Kidney (tissue), 14 donors: Measurements from ENCODE around the gene MAU2. TPM values are rescaled to one million over a fixed set of nuclear protein-coding genes. Genes with fewer than 3 reads are reported as not detected.
A peak's percentile ranks its signal among the peaks of the same experiment; 100 is the strongest.

Experiments
- DNase-seq, 5 donors: peaks; one replicate each; pipeline ENCODE4 v3.0.0-alpha.2; 2013 to 2020
- FAIRE-seq: peaks from 2 replicates; lab custom pipeline; 2012; peaks lifted over from hg19 to GRCh38; lab: Jason Lieb, UNC
- H3K27ac ChIP-seq, 2 donors: one replicate each; pipeline ENCODE4 v1.7.0; 2013; ENCODE audit warnings: low read depth in 2 of 2, low read length in 2 of 2, inconsistent platforms in 1 of 2
- H3K27me3 ChIP-seq: one replicate; pipeline ENCODE4 v1.7.1; 2013; ENCODE audit warnings: low read length, inconsistent platforms; ENCODE audit not compliant: control insufficient read depth, insufficient read depth
- H3K36me3 ChIP-seq, 3 donors: one replicate each; pipeline versions ENCODE4 v1.7.0 to v1.7.1; 2013; ENCODE audit warnings: low read length in 3 of 3, control low read depth in 1 of 3, inconsistent platforms in 1 of 3; ENCODE audit not compliant: insufficient read depth in 3 of 3, control insufficient read depth in 2 of 3
- H3K4me1 ChIP-seq, 3 donors: one replicate each; pipeline versions ENCODE4 v1.7.0 to v1.7.1; 2013; ENCODE audit warnings: low read length in 3 of 3, inconsistent platforms in 1 of 3, low read depth in 1 of 3; ENCODE audit not compliant: control insufficient read depth in 2 of 3, insufficient read depth in 2 of 3
- H3K4me3 ChIP-seq, 3 donors: one replicate each; pipeline versions ENCODE4 v1.7.0 to v1.8.1; 2013; ENCODE audit warnings: low read length in 3 of 3, control low read depth in 1 of 3, inconsistent platforms in 1 of 3
- H3K9ac ChIP-seq, 3 donors: one replicate each; pipeline versions ENCODE4 v1.7.0 to v1.7.1; 2013; ENCODE audit warnings: low read length in 3 of 3, control low read depth in 1 of 3, inconsistent platforms in 1 of 3
- H3K9me3 ChIP-seq, 3 donors: one replicate each; pipeline versions ENCODE4 v1.7.0 to v1.7.1; 2013; ENCODE audit warnings: low read length in 3 of 3, control low read depth in 1 of 3, inconsistent platforms in 1 of 3; ENCODE audit not compliant: control insufficient read depth in 2 of 3, insufficient read depth in 1 of 3
- CTCF ChIP-seq: IDR thresholded peaks from 3 replicates; pipeline ENCODE4 v1.5.1; 2012; ENCODE audit warnings: mild to moderate bottlenecking, moderate library complexity, borderline replicate concordance; ENCODE audit not compliant: insufficient read depth; ENCODE audit errors: extremely low read depth
- intact Hi-C: fragments of 100-400 bp; cut with DNase I; formaldehyde crosslinking; loops from one replicate; pipeline ENCODE4 v1.11.1; 2022
- polyA plus RNA-seq: library from polyadenylated mRNA; stranded (reverse); fragments of 350-450 nt; fragmentation: Illumina TruSeq; extraction: RNeasy Lipid Tissue Mini Kit (QIAGEN cat#74804); gene quantifications from one replicate; pipeline ENCODE4 v1.2.3, GENCODE V29; 2014; ENCODE audit warnings: low read depth, low replicate concordance; ENCODE audit not compliant: insufficient read depth
- total RNA-seq: library from RNA; stranded (reverse); fragmentation: NEBNext Ultra II Directional; extraction: Animal tissue kit (Norgen Biotek cat#: 25700); gene quantifications from one replicate; pipeline ENCODE4 v1.2.1, GENCODE V29; 2021
- donor health status: control.
- donor health status: control.
- donor health status: control.
- donor health status: control.
- donor health status: control.
- donor health status: DM: yes; HTN: yes; CAD: no.
- donor health status: Normal renal cell carcinoma (clear cell type).

The MAU2 gene
- total and polyA plus RNA-seq, 2 donors from 2014 or later = 12.3 to 69.8 TPM

GRCh38 chr19:19305696-19306095 lies 14.9 kb upstream of the MAU2 start:
- Histone ChIP-seq H3K9me3 (no peaks in the 10 kb centered on the region), H3K9ac (no peak overlapping the region), H3K36me3 (peaks cover 2 to 53% (median 31%) of the 10 kb centered on the region in 3 donors), H3K4me3 (no peak overlapping the region), H3K27me3 (no peaks in the 10 kb centered on the region), H3K27ac (no peak overlapping the region), H3K4me1 (no peaks in the 10 kb centered on the region)
- intact Hi-C loops = no loop called here
- peak in 3 of 5 donors; percentile 14 to 68 (median 37) for DNase-seq
- TF ChIP-seq CTCF = no peak
- no peak for FAIRE-seq

- Histone ChIP-seq H3K4me1 (no peaks in the 10 kb centered on the region), H3K9me3 (no peaks in the 10 kb centered on the region), H3K9ac (no peak overlapping the region), H3K27me3 (no peaks in the 10 kb centered on the region), H3K36me3 (peaks cover 2 to 53% (median 31%) of the 10 kb centered on the region in 3 donors), H3K27ac (no peak overlapping the region), H3K4me3 (no peak overlapping the region)
- intact Hi-C loops = no loop called here
- no peak for FAIRE-seq
- no peak for DNase-seq
- no peak for TF ChIP-seq CTCF
Observed at GRCh38 chr19:19306191-19306590, 14.4 kb upstream of the MAU2 start.

GRCh38 chr19:19308373-19308772 lies 12.3 kb upstream of the MAU2 start:
- H3K4me1 ChIP-seq = no peaks in the 10 kb centered on the region
- H3K27ac ChIP-seq = no peak overlapping the region
- H3K9me3 ChIP-seq = no peaks in the 10 kb centered on the region
- intact Hi-C loops = no loop called here
- H3K4me3 ChIP-seq = no peak overlapping the region
- no peak for TF ChIP-seq CTCF
- H3K9ac ChIP-seq = no peak overlapping the region
- DNase-seq (no peak), FAIRE-seq (no peak)
- H3K36me3 ChIP-seq = peaks cover 2 to 44% (median 19%) of the 10 kb centered on the region in 3 donors
- H3K27me3 ChIP-seq = no peaks in the 10 kb centered on the region

GRCh38 chr19:19315444-19315843 lies 5.2 kb upstream of the MAU2 start:
- Histone ChIP-seq H3K4me3 (no peak overlapping the region), H3K36me3 (peaks cover 0 to 23% (median 10%) of the 10 kb centered on the region in 3 donors), H3K4me1 (peaks cover 0 to 7% (median 0%) of the 10 kb centered on the region in 3 donors), H3K27me3 (no peaks in the 10 kb centered on the region), H3K9ac (no peak overlapping the region), H3K27ac (no peak overlapping the region), H3K9me3 (no peaks in the 10 kb centered on the region)
- intact Hi-C loops = no loop called here
- no peak for DNase-seq
- no peak for TF ChIP-seq CTCF
- FAIRE-seq = no peak
